Inflammatory macrophage (primary cell): Measurements from ENCODE around the gene TXNDC8.
"Not testable (repeated sequence)": the region's sequence is repeated elsewhere in the genome, so short reads cannot be mapped to it uniquely, and the experiment has no call there.

ENCODE experiments used
- DNase-seq, 2 donors: peaks; one replicate each; pipeline ENCODE4 v3.0.0-alpha.2; 2020 to 2022
- total RNA-seq, 18 experiments: gene quantifications; one replicate each; lab custom pipeline; 2026; ENCODE audit warnings: mixed read lengths in 6 of 18, inconsistent platforms in 2 of 18; lab: John Stamatoyannopoulos, UW

TXNDC8 gene
- total RNA-seq, result 0 to 0.13 (median 0) reads per million in 18 experiments

- DNase-seq, result no peak
These were observed at the start of gene TXNDC8 for GRCh38 chr9:110337727-110338126. TSS of gene TXNDC8 (minus strand) at chr9:110337863.

GRCh38 chr9:110383491-110383890 lies 45.8 kb upstream of the TXNDC8 start:
- DNase-seq, result no peak

- DNase-seq, result no peak
These were observed 45.1 kb upstream of the TXNDC8 start for GRCh38 chr9:110382731-110383130.

- no peak for DNase-seq
These were observed 33.8 kb upstream of the TXNDC8 start for GRCh38 chr9:110371411-110372007.

- no peak for DNase-seq
These were observed 32.7 kb upstream of the TXNDC8 start for GRCh38 chr9:110370315-110370714.

- DNase-seq, result peak in 1 of 2 donors; percentile 35
These were observed 26.8 kb upstream of the TXNDC8 start for GRCh38 chr9:110364451-110364850.

- not testable (repeated sequence) for DNase-seq
These were observed 21.3 kb upstream of the TXNDC8 start for GRCh38 chr9:110358992-110359391.

- DNase-seq, result peak in 1 of 2 donors; percentile 33
These were observed 19.8 kb upstream of the TXNDC8 start for GRCh38 chr9:110357505-110357904.

- DNase-seq, result peak; percentile 46 to 51
These were observed 19.2 kb upstream of the TXNDC8 start for GRCh38 chr9:110356639-110357395.

GRCh38 chr9:110355911-110356310 lies 18.2 kb upstream of the TXNDC8 start:
- peak; percentile 39 to 54 for DNase-seq

- DNase-seq, result peak in 1 of 2 donors; percentile 24
These were observed 13.4 kb upstream of the TXNDC8 start for GRCh38 chr9:110351009-110351467.

GRCh38 chr9:110346325-110346724 lies 8.7 kb upstream of the TXNDC8 start:
- no peak for DNase-seq

- DNase-seq, result no peak
These were observed 7.2 kb upstream of the TXNDC8 start for GRCh38 chr9:110344821-110345220.

- no peak for DNase-seq
These were observed 5.9 kb upstream of the TXNDC8 start for GRCh38 chr9:110343551-110343950.

- DNase-seq, result peak; percentile 14 to 19
These were observed 2.6 kb upstream of the TXNDC8 start for GRCh38 chr9:110340306-110340705.

GRCh38 chr9:110338143-110338542 lies 480 bp upstream of the TXNDC8 start:
- no peak for DNase-seq

- DNase-seq, result no peak
These were observed 1.3 kb downstream of the TXNDC8 start for GRCh38 chr9:110336363-110336762.

- no peak for DNase-seq
These were observed 2.8 kb downstream of the TXNDC8 start for GRCh38 chr9:110334871-110335270.

GRCh38 chr9:110334183-110334582 lies 3.5 kb downstream of the TXNDC8 start:
- DNase-seq, result no peak

GRCh38 chr9:110332766-110333165 lies 4.9 kb downstream of the TXNDC8 start:
- no peak for DNase-seq

GRCh38 chr9:110330484-110331105 lies 7.1 kb downstream of the TXNDC8 start:
- DNase-seq, result peak; percentile 31 to 55

GRCh38 chr9:110329639-110330230 lies 7.9 kb downstream of the TXNDC8 start:
- peak; percentile 37 to 66 for DNase-seq

GRCh38 chr9:110328763-110329162 lies 8.9 kb downstream of the TXNDC8 start:
- no peak for DNase-seq
